H9 (cell line): ENCODE measurements around the gene GALE. TPM values are rescaled to one million over a fixed set of nuclear protein-coding genes. Genes with fewer than 3 reads are reported as not detected.

Experiments used
- DNase-seq: peaks from one replicate; pipeline ENCODE4 v3.0.0-alpha.2; 2017
- H2AFZ ChIP-seq: one replicate; pipeline ENCODE4 v1.6.1; 2013; ENCODE audit warnings: mild to moderate bottlenecking, low read length, control low read depth, moderate library complexity
- H2AK5ac ChIP-seq: 2 replicates; pipeline ENCODE4 v1.6.1; 2013; ENCODE audit warnings: low read length, control low read depth, mixed read lengths; ENCODE audit not compliant: insufficient read length
- H2BK120ac ChIP-seq: one replicate; pipeline ENCODE4 v1.6.1; 2013; ENCODE audit warnings: low read depth, mild to moderate bottlenecking, low read length, control low read depth, inconsistent platforms; ENCODE audit not compliant: poor library complexity, severe bottlenecking
- H2BK12ac ChIP-seq: 2 replicates; pipeline ENCODE4 v1.6.1; 2013; ENCODE audit warnings: low read length, control low read depth, mixed read lengths, low read depth; ENCODE audit not compliant: insufficient read length
- H2BK15ac ChIP-seq: 2 replicates; pipeline ENCODE4 v1.6.1; 2013; ENCODE audit warnings: low read depth, low read length, control low read depth
- H2BK20ac ChIP-seq: one replicate; pipeline ENCODE4 v1.6.1; 2013; ENCODE audit warnings: low read depth, mild to moderate bottlenecking, low read length, control low read depth, inconsistent platforms; ENCODE audit not compliant: poor library complexity, severe bottlenecking
- H2BK5ac ChIP-seq: 2 replicates; pipeline ENCODE4 v1.6.1; 2013; ENCODE audit warnings: low read length, control low read depth, mixed read lengths; ENCODE audit not compliant: insufficient read length
- H3K14ac ChIP-seq: 2 replicates; pipeline ENCODE4 v1.6.1; 2013; ENCODE audit warnings: low read length, control low read depth; ENCODE audit not compliant: insufficient read depth
- H3K18ac ChIP-seq: 2 replicates; pipeline ENCODE4 v1.6.1; 2013; ENCODE audit warnings: low read depth, mild to moderate bottlenecking, mixed read lengths, low read length, control low read depth; ENCODE audit not compliant: insufficient read length
- H3K23ac ChIP-seq: 2 replicates; pipeline ENCODE4 v1.6.1; 2013; ENCODE audit warnings: low read length, control low read depth, mixed read lengths, low read depth; ENCODE audit not compliant: insufficient read length
- H3K23me2 ChIP-seq: 2 replicates; pipeline ENCODE4 v1.6.1; 2013; ENCODE audit warnings: low read depth, mild to moderate bottlenecking, mixed read lengths, low read length, control low read depth; ENCODE audit not compliant: insufficient read length, poor library complexity, severe bottlenecking
- H3K27ac ChIP-seq: 2 replicates; pipeline ENCODE4 v1.5.1; 2013; ENCODE audit warnings: low read length, control low read depth, mixed read lengths, low read depth; ENCODE audit not compliant: insufficient read length
- H3K27me3 ChIP-seq: 2 replicates; pipeline ENCODE4 v1.6.1; 2013; ENCODE audit warnings: low read length, control low read depth, inconsistent platforms; ENCODE audit not compliant: insufficient read depth
- H3K4ac ChIP-seq: 2 replicates; pipeline ENCODE4 v1.6.1; 2013; ENCODE audit warnings: low read depth, mild to moderate bottlenecking, control low read depth, inconsistent platforms, low read length, moderate library complexity
- H3K4me1 ChIP-seq: 2 replicates; pipeline ENCODE4 v1.6.1; 2013; ENCODE audit warnings: low read length, control low read depth, inconsistent platforms; ENCODE audit not compliant: insufficient read depth
- H3K4me2 ChIP-seq: 2 replicates; pipeline ENCODE4 v1.6.1; 2013; ENCODE audit warnings: low read length, control low read depth, mixed read lengths; ENCODE audit not compliant: insufficient read length, insufficient read depth
- H3K56ac ChIP-seq: 2 replicates; pipeline ENCODE4 v1.6.1; 2013; ENCODE audit warnings: low read depth, mild to moderate bottlenecking, mixed read lengths, low read length, control low read depth; ENCODE audit not compliant: insufficient read length
- H3K79me1 ChIP-seq: 2 replicates; pipeline ENCODE4 v1.6.1; 2013; ENCODE audit warnings: low read depth, mild to moderate bottlenecking, moderate library complexity, low read length, control low read depth, inconsistent platforms; ENCODE audit not compliant: insufficient read depth, poor library complexity, severe bottlenecking
- H3K79me2 ChIP-seq: 2 replicates; pipeline ENCODE4 v1.6.1; 2013; ENCODE audit warnings: low read length, control low read depth, inconsistent platforms; ENCODE audit not compliant: insufficient read depth
- H3K9ac ChIP-seq: 2 replicates; pipeline ENCODE4 v1.6.1; 2013; ENCODE audit warnings: low read length, control low read depth, mixed read lengths; ENCODE audit not compliant: insufficient read length; ENCODE audit errors: extremely low read depth
- H3K9me3 ChIP-seq: one replicate; pipeline ENCODE4 v1.6.1; 2013; ENCODE audit warnings: low read depth, low read length, inconsistent platforms; ENCODE audit not compliant: control insufficient read depth
- H3T11ph ChIP-seq: one replicate; pipeline ENCODE4 v1.6.1; 2013; ENCODE audit warnings: mild to moderate bottlenecking, low read length, control low read depth, inconsistent platforms
- H4K20me1 ChIP-seq: one replicate; pipeline ENCODE4 v1.6.1; 2013; ENCODE audit not compliant: control insufficient read depth, insufficient read length, insufficient read depth
- H4K5ac ChIP-seq: 2 replicates; pipeline ENCODE4 v1.6.1; 2013; ENCODE audit warnings: low read depth, mild to moderate bottlenecking, mixed read lengths, low read length, control low read depth; ENCODE audit not compliant: insufficient read length
- H4K8ac ChIP-seq: replicated peaks from 2 replicates; pipeline ENCODE4 v1.6.1; 2013; ENCODE audit warnings: low read length, control low read depth, mixed read lengths, low read depth; ENCODE audit not compliant: insufficient read length
- H4K91ac ChIP-seq: 2 replicates; pipeline ENCODE4 v1.6.1; 2013; ENCODE audit warnings: low read depth, mild to moderate bottlenecking, moderate library complexity, mixed read lengths, low read length, control low read depth; ENCODE audit not compliant: insufficient read length
- H3K27ac Mint-ChIP-seq, 3 experiments: 2 replicates in 2 of 3; 3 replicates in 1 of 3; pipeline ENCODE4 v1.8.0; 2020 to 2021; ENCODE audit warnings: mixed read lengths in 3 of 3, mild to moderate bottlenecking in 1 of 3, moderate library complexity in 1 of 3
- H3K27me3 Mint-ChIP-seq: 2 replicates; pipeline ENCODE4 v1.8.0; 2021; ENCODE audit warnings: low read depth, mild to moderate bottlenecking, moderate library complexity, mixed read lengths
- H3K36me3 Mint-ChIP-seq, 3 experiments: 2 replicates in 2 of 3; 3 replicates in 1 of 3; pipeline ENCODE4 v1.8.0; 2020 to 2021; ENCODE audit warnings: low read depth in 3 of 3, mixed read lengths in 3 of 3; ENCODE audit not compliant: insufficient read depth in 1 of 3
- H3K4me1 Mint-ChIP-seq, 2 experiments: 2 replicates each; pipeline ENCODE4 v1.8.0; 2020; ENCODE audit warnings: mixed read lengths in 2 of 2
- H3K4me3 Mint-ChIP-seq, 2 experiments: 2 replicates in 1 of 2; 3 replicates in 1 of 2; pipeline ENCODE4 v1.8.0; 2020 to 2021; ENCODE audit warnings: mild to moderate bottlenecking in 2 of 2, mixed read lengths in 2 of 2, moderate library complexity in 1 of 2
- H3K9me3 Mint-ChIP-seq, 2 experiments: 2 replicates in 1 of 2; 3 replicates in 1 of 2; pipeline ENCODE4 v1.8.0; 2020; ENCODE audit warnings: mild to moderate bottlenecking in 2 of 2, mixed read lengths in 2 of 2, moderate library complexity in 1 of 2
- WGBS: extraction: QIAGEN DNeasy Blood & Tissue Kit; methylation state at CpG from one replicate; pipeline ENCODE4 v1.1.7; 2013; ENCODE audit warnings: missing lambda C conversion rate, low lambda C conversion rate, mixed read lengths; ENCODE audit not compliant: insufficient read length; ENCODE audit errors: extremely low coverage; 5-methylcytosine and 5-hydroxymethylcytosine counted together
- total RNA-seq: library from RNA; stranded (reverse); gene quantifications from 2 replicates; pipeline ENCODE4 v1.2.1, GENCODE V29; 2021
- TF ChIP-seq, protein P1 (sequence below): fragments of 200-600 bp; sonication (generic); conservative IDR thresholded peaks from 3 replicates; pipeline ENCODE4 v1.8.0; 2021; ENCODE audit warnings: antibody characterized with exemption, mild to moderate bottlenecking

Gene GALE
- total RNA-seq, 1 experiment from 2014 or later = 36.0 TPM

DNA sequence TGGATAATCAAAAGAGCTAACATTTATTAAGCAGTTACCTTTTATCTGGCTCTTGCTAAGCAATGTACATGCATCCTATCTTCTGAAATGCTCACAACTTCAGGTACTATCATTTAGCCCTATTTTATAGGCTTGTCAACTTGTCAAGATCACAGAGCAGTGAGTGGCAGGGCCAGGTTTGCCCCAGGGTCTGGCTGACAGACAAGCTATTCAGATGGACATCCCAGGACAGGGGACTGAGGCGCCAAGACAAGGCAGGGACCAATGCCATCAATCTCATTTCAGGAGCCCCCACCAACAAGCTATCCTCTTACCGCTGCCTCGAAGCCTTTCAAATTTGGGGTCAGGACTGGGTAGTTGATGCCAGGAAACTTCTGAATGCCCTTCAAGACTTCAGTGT, 15.8 kb upstream of the GALE start:
- H3K27me3 Mint-ChIP-seq = no peaks in the 10 kb centered on the region
- no peak overlapping the region for H3K56ac ChIP-seq
- H3K4me1 ChIP-seq = no peaks in the 10 kb centered on the region
- H3K79me2 ChIP-seq = no peaks in the 10 kb centered on the region
- no peak overlapping the region for H3K9ac ChIP-seq
- no peak overlapping the region for H3K14ac ChIP-seq
- no peak overlapping the region for H2BK15ac ChIP-seq
- no peak overlapping the region for H2BK5ac ChIP-seq
- H2BK12ac ChIP-seq = no peak overlapping the region
- H3K4me2 ChIP-seq = no peak overlapping the region
- H3K27ac Mint-ChIP-seq = no peak overlapping the region
- no peak for DNase-seq
- H4K5ac ChIP-seq = no peak overlapping the region
- peaks cover under 1% of the 10 kb centered on the region in 2 experiments; a peak in 2 of 4 replicates for H3K4me1 Mint-ChIP-seq
- no peaks in the 10 kb centered on the region for H3K79me1 ChIP-seq
- H3K4me3 Mint-ChIP-seq = no peak overlapping the region
- H3K27ac ChIP-seq = no peak overlapping the region
- H3K36me3 Mint-ChIP-seq = peaks cover 0 to 26% (median 6%) of the 10 kb centered on the region in 3 experiments; a peak in 6 of 7 replicates
- no peak overlapping the region for H3K4ac ChIP-seq
- no peak overlapping the region for H2AK5ac ChIP-seq
- no peak overlapping the region for H3K18ac ChIP-seq
- H3K27me3 ChIP-seq = no peaks in the 10 kb centered on the region
- H4K91ac ChIP-seq = no peak overlapping the region
- H3T11ph ChIP-seq = no peak overlapping the region
- no peaks in the 10 kb centered on the region for H3K9me3 Mint-ChIP-seq
- TF ChIP-seq, protein P1, sequence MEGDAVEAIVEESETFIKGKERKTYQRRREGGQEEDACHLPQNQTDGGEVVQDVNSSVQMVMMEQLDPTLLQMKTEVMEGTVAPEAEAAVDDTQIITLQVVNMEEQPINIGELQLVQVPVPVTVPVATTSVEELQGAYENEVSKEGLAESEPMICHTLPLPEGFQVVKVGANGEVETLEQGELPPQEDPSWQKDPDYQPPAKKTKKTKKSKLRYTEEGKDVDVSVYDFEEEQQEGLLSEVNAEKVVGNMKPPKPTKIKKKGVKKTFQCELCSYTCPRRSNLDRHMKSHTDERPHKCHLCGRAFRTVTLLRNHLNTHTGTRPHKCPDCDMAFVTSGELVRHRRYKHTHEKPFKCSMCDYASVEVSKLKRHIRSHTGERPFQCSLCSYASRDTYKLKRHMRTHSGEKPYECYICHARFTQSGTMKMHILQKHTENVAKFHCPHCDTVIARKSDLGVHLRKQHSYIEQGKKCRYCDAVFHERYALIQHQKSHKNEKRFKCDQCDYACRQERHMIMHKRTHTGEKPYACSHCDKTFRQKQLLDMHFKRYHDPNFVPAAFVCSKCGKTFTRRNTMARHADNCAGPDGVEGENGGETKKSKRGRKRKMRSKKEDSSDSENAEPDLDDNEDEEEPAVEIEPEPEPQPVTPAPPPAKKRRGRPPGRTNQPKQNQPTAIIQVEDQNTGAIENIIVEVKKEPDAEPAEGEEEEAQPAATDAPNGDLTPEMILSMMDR = no peak
- H3K23ac ChIP-seq = no peak overlapping the region
- H2BK120ac ChIP-seq = no peak overlapping the region
- no CpG with 5 or more reads among the region's 3 CpGs for WGBS
- no peak overlapping the region for H4K8ac ChIP-seq
- no peak overlapping the region for H2BK20ac ChIP-seq
- no peaks in the 10 kb centered on the region for H4K20me1 ChIP-seq
- H3K23me2 ChIP-seq = no peaks in the 10 kb centered on the region
- no peak overlapping the region for H2AFZ ChIP-seq
- H3K9me3 ChIP-seq = no peaks in the 10 kb centered on the region
